Neural cell (in vitro differentiated cells): Measurements from ENCODE around the gene COX7A2L. TPM values are rescaled to one million over a fixed set of nuclear protein-coding genes. Genes with fewer than 3 reads are reported as not detected.
A peak's percentile ranks its signal among the peaks of the same experiment; 100 is the strongest.

ENCODE experiments used
- H2AFZ ChIP-seq: fragments of 200-600, 300-800 bp; sonication (generic), shearing (Covaris generic); 2 replicates; pipeline ENCODE4 v1.6.0; 2014; ENCODE audit warnings: low read depth, mild to moderate bottlenecking, antibody characterized with exemption, low read length, moderate library complexity
- H3F3A ChIP-seq: fragments of 200-600 bp; shearing (Covaris generic); 2 replicates; pipeline ENCODE4 v1.6.1; 2016; ENCODE audit warnings: mild to moderate bottlenecking, moderate library complexity, mixed read lengths, antibody characterized with exemption, low read length; ENCODE audit not compliant: insufficient read depth, poor library complexity, severe bottlenecking
- H3K27ac ChIP-seq: fragments of 200-600, 300-800 bp; sonication (generic), shearing (Covaris generic); 2 replicates; pipeline ENCODE4 v1.5.1; 2014; ENCODE audit warnings: mild to moderate bottlenecking, low read length, moderate library complexity
- H3K27me3 ChIP-seq: fragments of 300-800, 200-600 bp; sonication (generic), shearing (Covaris generic); 2 replicates; pipeline ENCODE4 v1.6.0; 2014; ENCODE audit warnings: mild to moderate bottlenecking, low read depth, low read length, moderate library complexity; ENCODE audit not compliant: insufficient read depth
- H3K36me3 ChIP-seq: fragments of 300-800, 200-600 bp; sonication (generic), shearing (Covaris generic); 2 replicates; pipeline ENCODE4 v1.5.1; 2014; ENCODE audit warnings: mild to moderate bottlenecking, antibody characterized with exemption, low read length, moderate library complexity; ENCODE audit not compliant: insufficient read depth
- H3K4me2 ChIP-seq: fragments of 300-800, 200-600 bp; sonication (generic), shearing (Covaris generic); 2 replicates; pipeline ENCODE4 v1.6.0; 2014; ENCODE audit warnings: mild to moderate bottlenecking, low read length
- H3K4me3 ChIP-seq: fragments of 300-800, 200-600 bp; sonication (generic), shearing (Covaris generic); 2 replicates; pipeline ENCODE4 v1.5.1; 2014; ENCODE audit warnings: mild to moderate bottlenecking, low read length, moderate library complexity
- H3K79me2 ChIP-seq: fragments of 200-600 bp; shearing (Covaris generic); replicated peaks from 2 replicates; pipeline ENCODE4 v1.6.0; 2014; ENCODE audit warnings: mild to moderate bottlenecking, low read length, moderate library complexity; ENCODE audit not compliant: insufficient read depth
- H3K9ac ChIP-seq: fragments of 300-800, 200-600 bp; sonication (generic), shearing (Covaris generic); 2 replicates; pipeline ENCODE4 v1.6.1; 2016; ENCODE audit warnings: mild to moderate bottlenecking, low read length, mixed read lengths
- H3K9me2 ChIP-seq: fragments of 200-600 bp; shearing (Covaris generic); 2 replicates; pipeline ENCODE4 v1.6.1; 2016; ENCODE audit warnings: mild to moderate bottlenecking, low read length, mixed read lengths; ENCODE audit not compliant: insufficient read depth
- H3K9me3 ChIP-seq: fragments of 200-600, 300-800 bp; sonication (generic), shearing (Covaris generic); 2 replicates; pipeline ENCODE4 v1.6.1; 2016; ENCODE audit warnings: mild to moderate bottlenecking, mixed run types, low read length, moderate library complexity, mixed read lengths
- H4K20me1 ChIP-seq: fragments of 200-600 bp; shearing (Covaris generic); 2 replicates; pipeline ENCODE4 v1.6.1; 2016; ENCODE audit warnings: mild to moderate bottlenecking, mixed run types; ENCODE audit not compliant: insufficient read depth
- EP300 ChIP-seq: fragments of 450-650 bp; conservative IDR thresholded peaks from 2 replicates; pipeline ENCODE4 v1.6.1; 2014; ENCODE audit warnings: antibody characterized with exemption, mild to moderate bottlenecking, moderate library complexity; ENCODE audit not compliant: poor library complexity, severe bottlenecking
- EZH2 ChIP-seq: fragments of 200-600, 300-800 bp; shearing (Covaris generic), sonication (generic); IDR thresholded peaks from 2 replicates; pipeline ENCODE4 v1.6.1; 2014; ENCODE audit warnings: antibody characterized with exemption, low read length, borderline replicate concordance, mild to moderate bottlenecking; ENCODE audit not compliant: insufficient read depth, poor library complexity, severe bottlenecking
- MXI1 ChIP-seq: fragments of 450-650 bp; conservative IDR thresholded peaks from 2 replicates; pipeline ENCODE4 v1.6.1; 2014; ENCODE audit warnings: antibody characterized with exemption, mild to moderate bottlenecking; ENCODE audit not compliant: poor library complexity, severe bottlenecking
- POLR2AphosphoS5 ChIP-seq: IDR thresholded peaks from 2 replicates; pipeline ENCODE4 v1.6.1; 2012
- RAD21 ChIP-seq: fragments of 450-650 bp; conservative IDR thresholded peaks from 2 replicates; pipeline ENCODE4 v1.6.1; 2014; ENCODE audit warnings: antibody characterized with exemption, mild to moderate bottlenecking, moderate library complexity
- SMC3 ChIP-seq: fragments of 450-650 bp; conservative IDR thresholded peaks from 2 replicates; pipeline ENCODE4 v1.6.1; 2014; ENCODE audit warnings: antibody characterized with exemption, mild to moderate bottlenecking, moderate library complexity; ENCODE audit not compliant: poor library complexity
- TAF1 ChIP-seq: IDR thresholded peaks from 2 replicates; pipeline ENCODE4 v1.6.1; 2012; ENCODE audit warnings: low read depth
- polyA plus RNA-seq: library from polyadenylated mRNA; depleted of rRNA; stranded (reverse); fragments of >200 nt; gene quantifications from 2 replicates; pipeline ENCODE4 v1.2.3, GENCODE V29; 2014
- TF ChIP-seq, protein P1 (sequence below): IDR thresholded peaks from 2 replicates; pipeline ENCODE4 v1.6.1; 2012; ENCODE audit warnings: borderline replicate concordance
- TF ChIP-seq, protein P2 (sequence below): fragments of 450-650 bp; IDR thresholded peaks from 2 replicates; pipeline ENCODE4 v1.5.1; 2014; ENCODE audit warnings: antibody characterized with exemption, mild to moderate bottlenecking, moderate library complexity; ENCODE audit not compliant: poor library complexity, severe bottlenecking

COX7A2L gene
- polyA plus RNA-seq, 1 donor from 2014 or later = 425 TPM

DNA sequence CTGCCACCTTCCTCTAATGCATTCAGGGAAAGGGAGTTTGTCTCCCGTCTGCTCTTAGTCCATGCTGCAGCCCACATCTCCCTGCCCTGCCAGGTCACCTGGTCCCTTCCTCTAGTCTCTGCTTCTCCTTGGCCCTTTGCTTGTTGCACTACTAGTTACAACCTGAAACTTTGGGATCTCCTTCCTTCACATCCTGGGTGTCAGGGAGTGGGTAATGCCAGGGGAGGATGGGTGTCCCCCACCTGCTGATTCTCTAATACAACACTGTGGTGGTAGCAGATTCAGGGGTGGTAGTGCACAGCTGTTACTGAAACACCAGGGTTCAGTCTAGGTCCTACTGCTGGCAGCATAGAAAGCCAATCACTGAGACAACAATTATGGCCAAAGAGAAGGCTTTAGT lies 31.2 kb upstream of the COX7A2L start:
- no peaks in the 10 kb centered on the region for H3K36me3 ChIP-seq
- H3K27me3 ChIP-seq = no peaks in the 10 kb centered on the region
- H3K79me2 ChIP-seq = no peaks in the 10 kb centered on the region
- no peaks in the 10 kb centered on the region for H3F3A ChIP-seq
- H3K4me3 ChIP-seq = no peak overlapping the region
- H4K20me1 ChIP-seq = no peaks in the 10 kb centered on the region
- no peak overlapping the region for H3K4me2 ChIP-seq
- no peaks in the 10 kb centered on the region for H3K9me2 ChIP-seq
- no peak overlapping the region for H2AFZ ChIP-seq
- TF ChIP-seq, protein P1, sequence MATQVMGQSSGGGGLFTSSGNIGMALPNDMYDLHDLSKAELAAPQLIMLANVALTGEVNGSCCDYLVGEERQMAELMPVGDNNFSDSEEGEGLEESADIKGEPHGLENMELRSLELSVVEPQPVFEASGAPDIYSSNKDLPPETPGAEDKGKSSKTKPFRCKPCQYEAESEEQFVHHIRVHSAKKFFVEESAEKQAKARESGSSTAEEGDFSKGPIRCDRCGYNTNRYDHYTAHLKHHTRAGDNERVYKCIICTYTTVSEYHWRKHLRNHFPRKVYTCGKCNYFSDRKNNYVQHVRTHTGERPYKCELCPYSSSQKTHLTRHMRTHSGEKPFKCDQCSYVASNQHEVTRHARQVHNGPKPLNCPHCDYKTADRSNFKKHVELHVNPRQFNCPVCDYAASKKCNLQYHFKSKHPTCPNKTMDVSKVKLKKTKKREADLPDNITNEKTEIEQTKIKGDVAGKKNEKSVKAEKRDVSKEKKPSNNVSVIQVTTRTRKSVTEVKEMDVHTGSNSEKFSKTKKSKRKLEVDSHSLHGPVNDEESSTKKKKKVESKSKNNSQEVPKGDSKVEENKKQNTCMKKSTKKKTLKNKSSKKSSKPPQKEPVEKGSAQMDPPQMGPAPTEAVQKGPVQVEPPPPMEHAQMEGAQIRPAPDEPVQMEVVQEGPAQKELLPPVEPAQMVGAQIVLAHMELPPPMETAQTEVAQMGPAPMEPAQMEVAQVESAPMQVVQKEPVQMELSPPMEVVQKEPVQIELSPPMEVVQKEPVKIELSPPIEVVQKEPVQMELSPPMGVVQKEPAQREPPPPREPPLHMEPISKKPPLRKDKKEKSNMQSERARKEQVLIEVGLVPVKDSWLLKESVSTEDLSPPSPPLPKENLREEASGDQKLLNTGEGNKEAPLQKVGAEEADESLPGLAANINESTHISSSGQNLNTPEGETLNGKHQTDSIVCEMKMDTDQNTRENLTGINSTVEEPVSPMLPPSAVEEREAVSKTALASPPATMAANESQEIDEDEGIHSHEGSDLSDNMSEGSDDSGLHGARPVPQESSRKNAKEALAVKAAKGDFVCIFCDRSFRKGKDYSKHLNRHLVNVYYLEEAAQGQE = no peak
- TF ChIP-seq RAD21 = no peak
- TF ChIP-seq POLR2AphosphoS5 = no peak
- no peak for TF ChIP-seq SMC3
- no peak for TF ChIP-seq EP300
- TF ChIP-seq, protein P2, sequence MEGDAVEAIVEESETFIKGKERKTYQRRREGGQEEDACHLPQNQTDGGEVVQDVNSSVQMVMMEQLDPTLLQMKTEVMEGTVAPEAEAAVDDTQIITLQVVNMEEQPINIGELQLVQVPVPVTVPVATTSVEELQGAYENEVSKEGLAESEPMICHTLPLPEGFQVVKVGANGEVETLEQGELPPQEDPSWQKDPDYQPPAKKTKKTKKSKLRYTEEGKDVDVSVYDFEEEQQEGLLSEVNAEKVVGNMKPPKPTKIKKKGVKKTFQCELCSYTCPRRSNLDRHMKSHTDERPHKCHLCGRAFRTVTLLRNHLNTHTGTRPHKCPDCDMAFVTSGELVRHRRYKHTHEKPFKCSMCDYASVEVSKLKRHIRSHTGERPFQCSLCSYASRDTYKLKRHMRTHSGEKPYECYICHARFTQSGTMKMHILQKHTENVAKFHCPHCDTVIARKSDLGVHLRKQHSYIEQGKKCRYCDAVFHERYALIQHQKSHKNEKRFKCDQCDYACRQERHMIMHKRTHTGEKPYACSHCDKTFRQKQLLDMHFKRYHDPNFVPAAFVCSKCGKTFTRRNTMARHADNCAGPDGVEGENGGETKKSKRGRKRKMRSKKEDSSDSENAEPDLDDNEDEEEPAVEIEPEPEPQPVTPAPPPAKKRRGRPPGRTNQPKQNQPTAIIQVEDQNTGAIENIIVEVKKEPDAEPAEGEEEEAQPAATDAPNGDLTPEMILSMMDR = no peak
- TF ChIP-seq EZH2 = no peak
- TF ChIP-seq TAF1 = no peak
- TF ChIP-seq MXI1 = no peak
- no peak overlapping the region for H3K9ac ChIP-seq
- H3K9me3 ChIP-seq = no peaks in the 10 kb centered on the region
- H3K27ac ChIP-seq = no peak overlapping the region

DNA sequence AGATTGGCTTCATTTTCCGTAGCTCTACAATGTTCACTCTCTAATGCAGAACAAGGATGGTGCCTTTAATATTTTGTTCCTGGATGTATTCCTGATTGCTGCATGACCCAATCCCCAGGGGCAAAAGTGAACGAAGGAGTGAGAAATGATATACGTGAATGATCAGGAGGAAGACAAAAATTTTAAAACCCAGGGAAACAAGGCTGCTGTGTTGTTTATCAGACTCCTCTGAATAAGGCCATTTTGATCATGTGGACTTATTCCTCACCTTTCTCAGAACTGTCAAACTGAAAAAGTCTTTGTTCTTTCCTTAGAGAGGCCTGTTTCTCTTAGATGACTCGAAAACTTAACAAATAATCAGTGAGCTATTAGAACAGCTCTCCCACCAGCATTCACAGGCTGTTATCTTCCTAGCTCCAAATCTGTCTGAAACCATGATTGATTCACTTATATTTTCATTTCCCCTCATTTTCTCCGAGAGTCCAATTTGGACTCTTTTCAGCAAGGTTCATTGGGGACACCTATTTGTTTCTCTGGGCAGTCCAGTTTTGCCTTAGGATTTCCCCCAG lies 29.5 kb upstream of the COX7A2L start:
- H3K27ac ChIP-seq = no peak overlapping the region

More for the DNA sequence above, 29.5 kb upstream of the COX7A2L start:
- Histone ChIP-seq H3K27me3 (no peaks in the 10 kb centered on the region), H3K9me2 (no peaks in the 10 kb centered on the region), H3K4me3 (no peak overlapping the region), H3K9ac (no peak overlapping the region), H3F3A (no peaks in the 10 kb centered on the region), H3K9me3 (no peaks in the 10 kb centered on the region), H4K20me1 (no peaks in the 10 kb centered on the region), H3K79me2 (no peaks in the 10 kb centered on the region), H3K36me3 (no peaks in the 10 kb centered on the region), H2AFZ (peak overlapping the region; percentile 3), H3K4me2 (no peak overlapping the region)
- no peak for TF ChIP-seq EZH2
- no peak for TF ChIP-seq RAD21
- TF ChIP-seq EP300 = no peak
- TF ChIP-seq, protein P2 = no peak
- TF ChIP-seq SMC3 = no peak
- TF ChIP-seq, protein P1 = no peak
